ENCODE measurements around the gene PWP2. TPM values are rescaled to one million over a fixed set of nuclear protein-coding genes. Genes with fewer than 3 reads are reported as not detected.
"Not testable (repeated sequence)": the region's sequence is repeated elsewhere in the genome, so short reads cannot be mapped to it uniquely, and the experiment has no call there.

PWP2 gene
- total RNA-seq, 1 experiment from 2014 or later, result 6.4 TPM

GRCh38 chr21:44163167-44163653, 56.0 kb downstream of the PWP2 start:
- not testable (repeated sequence) for DNase-seq (ENCODE audit: low read depth)

GRCh38 chr21:44165933-44166332, 58.7 kb downstream of the PWP2 start:
- DNase-seq (ENCODE audit: low read depth), result not testable (repeated sequence)

GRCh38 chr21:44167527-44167926, 60.3 kb downstream of the PWP2 start:
- not testable (repeated sequence) for DNase-seq (ENCODE audit: low read depth)

- DNase-seq (ENCODE audit: low read depth), result not testable (repeated sequence)
Measured at GRCh38 chr21:44170326-44170725, 63.1 kb downstream of the PWP2 start.

- not testable (repeated sequence) for DNase-seq (ENCODE audit: low read depth)
Measured at GRCh38 chr21:44170863-44171262, 63.7 kb downstream of the PWP2 start.

- not testable (repeated sequence) for DNase-seq (ENCODE audit: low read depth)
Measured at GRCh38 chr21:44171962-44172572, 64.9 kb downstream of the PWP2 start.

GRCh38 chr21:44172741-44173140, 65.5 kb downstream of the PWP2 start:
- not testable (repeated sequence) for DNase-seq (ENCODE audit: low read depth)

GRCh38 chr21:44175189-44175588, 68.0 kb downstream of the PWP2 start:
- DNase-seq (ENCODE audit: low read depth), result not testable (repeated sequence)

GRCh38 chr21:44176127-44176526, 68.9 kb downstream of the PWP2 start:
- not testable (repeated sequence) for DNase-seq (ENCODE audit: low read depth)

Other genes starting within 250 kb of the PWP2 start
- 27.8 and 59.8 TPM in 2 replicates for gene AGPAT3, start 242.2 kb upstream of the PWP2 start, total RNA-seq (2014; rRNA removed; shearing (Covaris generic))
- 18.4 and 33.1 TPM in 2 replicates for gene TRAPPC10, start 95.1 kb upstream of the PWP2 start, total RNA-seq (2014; rRNA removed; shearing (Covaris generic))
- 4.5 and 8.3 TPM in 2 replicates for gene GATD3, start 26.3 kb downstream of the PWP2 start, total RNA-seq (2014; rRNA removed; shearing (Covaris generic))
- 0.10 TPM in 1 of 2 replicates, not detected in the other for gene ICOSLG, start 133.5 kb downstream of the PWP2 start, total RNA-seq (2014; rRNA removed; shearing (Covaris generic))
- not detected in 2 replicates for gene DNMT3L, start 154.5 kb downstream of the PWP2 start, total RNA-seq (2014; rRNA removed; shearing (Covaris generic))
- gene AIRE, start 178.5 kb downstream of the PWP2 start, total RNA-seq (2014; rRNA removed; shearing (Covaris generic)), result not detected in 2 replicates
- gene PFKL, start 192.7 kb downstream of the PWP2 start, total RNA-seq (2014; rRNA removed; shearing (Covaris generic)), result 129 and 226 TPM in 2 replicates
- 30.5 and 33.4 TPM in 2 replicates for gene CFAP410, start 232.0 kb downstream of the PWP2 start, total RNA-seq (2014; rRNA removed; shearing (Covaris generic))
- gene TRPM2, start 246.2 kb downstream of the PWP2 start, total RNA-seq (2014; rRNA removed; shearing (Covaris generic)), result 0.99 and 1.3 TPM in 2 replicates